ENCODE data around the gene FMN1. TPM values are rescaled to one million over a fixed set of nuclear protein-coding genes. Genes with fewer than 3 reads are reported as not detected.

The FMN1 gene
- total and polyA plus RNA-seq, 7 donors, result 0.21 to 20.0 (median 2.5) TPM

DNA sequence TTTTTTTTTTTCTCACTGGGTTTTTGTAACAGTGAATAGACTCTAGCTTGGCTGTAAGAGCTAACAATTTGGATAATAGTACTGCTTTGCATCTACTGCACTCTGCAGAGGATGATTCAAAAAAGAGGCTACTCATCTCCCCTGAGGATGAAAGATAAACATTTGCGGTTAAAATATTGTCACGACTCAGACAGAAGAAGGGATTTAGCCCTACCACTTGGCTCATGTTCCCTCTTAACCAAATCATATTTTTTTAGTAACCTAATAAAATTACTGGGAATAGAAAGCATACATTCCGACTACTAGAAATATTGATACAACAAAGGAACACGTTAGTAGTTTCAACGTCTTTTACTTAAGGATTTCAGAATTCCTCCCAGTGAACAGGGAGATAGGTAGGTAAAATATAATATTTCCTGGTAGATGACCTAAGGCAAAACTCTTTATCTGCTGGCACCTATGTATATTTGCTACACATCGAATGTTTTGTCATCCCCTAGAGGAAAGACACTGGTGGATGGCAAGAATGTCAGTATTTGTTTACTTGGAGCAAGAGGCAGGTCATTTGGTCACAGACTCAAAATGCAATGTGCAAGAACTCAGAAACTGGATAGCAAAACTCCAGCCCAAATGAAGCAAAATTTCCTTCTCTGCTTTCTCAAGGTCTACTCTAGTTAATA, 365.9 kb downstream of the FMN1 start:
- WGBS, 3 donors, result 57 to 68% (median 68%) methylated on average over 6 of the region's 6 CpGs
- Histone ChIP-seq H3K27ac (no peak overlapping the region), H3K4me1 (no peaks in the 10 kb centered on the region), H3K9me3 (no peaks in the 10 kb centered on the region), H3K27me3 (ENCODE audit: insufficient read depth in 3 of 3, low read length in 2 of 3) (peaks cover 0 to 1% (median 0%) of the 10 kb centered on the region in 3 donors), H3K36me3 (ENCODE audit: insufficient read depth in 1 of 2, low read depth in 1 of 2) (no peaks in the 10 kb centered on the region), H3K4me3 (no peak overlapping the region)
- intact Hi-C loops (cut with DNase I), result no loop called here
- TF ChIP-seq, protein P1, sequence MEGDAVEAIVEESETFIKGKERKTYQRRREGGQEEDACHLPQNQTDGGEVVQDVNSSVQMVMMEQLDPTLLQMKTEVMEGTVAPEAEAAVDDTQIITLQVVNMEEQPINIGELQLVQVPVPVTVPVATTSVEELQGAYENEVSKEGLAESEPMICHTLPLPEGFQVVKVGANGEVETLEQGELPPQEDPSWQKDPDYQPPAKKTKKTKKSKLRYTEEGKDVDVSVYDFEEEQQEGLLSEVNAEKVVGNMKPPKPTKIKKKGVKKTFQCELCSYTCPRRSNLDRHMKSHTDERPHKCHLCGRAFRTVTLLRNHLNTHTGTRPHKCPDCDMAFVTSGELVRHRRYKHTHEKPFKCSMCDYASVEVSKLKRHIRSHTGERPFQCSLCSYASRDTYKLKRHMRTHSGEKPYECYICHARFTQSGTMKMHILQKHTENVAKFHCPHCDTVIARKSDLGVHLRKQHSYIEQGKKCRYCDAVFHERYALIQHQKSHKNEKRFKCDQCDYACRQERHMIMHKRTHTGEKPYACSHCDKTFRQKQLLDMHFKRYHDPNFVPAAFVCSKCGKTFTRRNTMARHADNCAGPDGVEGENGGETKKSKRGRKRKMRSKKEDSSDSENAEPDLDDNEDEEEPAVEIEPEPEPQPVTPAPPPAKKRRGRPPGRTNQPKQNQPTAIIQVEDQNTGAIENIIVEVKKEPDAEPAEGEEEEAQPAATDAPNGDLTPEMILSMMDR (IDR thresholded peaks at IDR 0.05), result no peak
- ATAC-seq (no peak), DNase-seq (no peak)

DNA sequence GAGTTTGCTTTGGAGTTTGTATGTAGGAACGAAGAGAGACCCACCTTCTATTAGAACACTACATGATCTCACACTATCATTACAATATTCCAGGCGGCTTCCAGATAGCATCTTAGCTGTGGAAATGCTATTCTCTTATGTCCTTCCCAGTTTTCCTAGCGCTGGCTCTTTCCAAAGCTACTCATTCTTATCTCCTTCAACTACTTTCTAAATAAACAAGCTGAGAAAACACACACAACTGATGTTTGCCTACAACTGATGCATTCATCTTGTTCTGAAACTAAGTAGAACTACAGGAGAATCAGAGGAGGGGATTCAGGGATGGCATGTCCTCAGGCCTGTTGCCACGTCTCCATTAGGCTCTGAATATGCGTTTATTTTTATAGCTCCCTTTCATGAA, 367.8 kb downstream of the FMN1 start:
- no peak overlapping the region for H3K4me3 ChIP-seq
- no peak for ATAC-seq
- no peaks in the 10 kb centered on the region for H3K9me3 ChIP-seq
- intact Hi-C loops (cut with DNase I), result no loop called here
- peaks cover 0 to 1% (median 0%) of the 10 kb centered on the region in 3 donors for H3K27me3 ChIP-seq (ENCODE audit: insufficient read depth in 3 of 3, low read length in 2 of 3)
- no peaks in the 10 kb centered on the region for H3K36me3 ChIP-seq (ENCODE audit: insufficient read depth in 1 of 2, low read depth in 1 of 2)
- H3K27ac ChIP-seq, result no peak overlapping the region
- TF ChIP-seq, protein P1 (IDR thresholded peaks at IDR 0.05), result no peak
- 87 to 96% (median 91%) methylated on average over 5 of the region's 5 CpGs for WGBS, 3 donors
- DNase-seq, result no peak
- no peaks in the 10 kb centered on the region for H3K4me1 ChIP-seq

DNA sequence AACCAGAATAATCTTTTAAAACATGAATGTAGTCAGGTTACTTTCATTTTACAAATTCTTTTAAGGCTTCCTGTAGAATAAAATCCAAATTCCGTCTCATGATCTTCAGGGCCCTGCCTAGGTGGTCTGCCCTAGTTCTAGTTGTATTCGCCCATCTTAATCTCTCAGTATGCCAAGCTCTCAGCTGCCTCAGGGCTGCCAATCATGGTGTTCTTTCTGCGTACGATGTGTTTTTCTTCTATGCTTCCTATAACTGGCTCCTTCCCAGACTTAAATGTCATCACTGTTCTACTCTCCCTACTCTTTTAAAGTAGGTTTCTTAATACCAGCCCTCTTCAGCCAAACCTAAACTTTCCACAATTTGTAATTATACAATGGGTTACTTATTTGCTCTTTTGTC, 369.3 kb downstream of the FMN1 start:
- no peak for ATAC-seq

DNA sequence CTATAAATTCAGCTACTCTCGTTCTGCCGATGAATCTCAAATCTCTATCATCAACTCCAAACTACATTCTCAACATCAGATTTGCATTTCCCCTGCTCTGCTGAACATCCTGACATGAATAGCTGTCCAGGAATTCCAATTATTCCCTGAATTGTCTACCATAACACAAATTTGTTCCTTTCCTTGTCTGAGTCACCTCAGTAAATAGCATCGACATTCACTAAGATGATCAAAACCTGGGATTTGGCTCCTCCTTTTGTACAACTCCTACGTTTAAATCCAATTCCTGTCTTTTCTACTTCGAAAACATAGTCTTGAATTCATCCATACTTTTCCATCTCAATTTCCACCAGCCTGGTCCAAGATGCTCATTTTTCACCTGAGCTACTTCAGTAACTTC, 369.7 kb downstream of the FMN1 start:
- 70 to 90% (median 72%) methylated on average over 5 of the region's 5 CpGs for WGBS, 3 donors
- H3K27ac ChIP-seq, result no peak overlapping the region
- ATAC-seq, result no peak

More for the DNA sequence above, 369.3 kb downstream of the FMN1 start:
- no peak for DNase-seq
- 86 to 93% (median 87%) methylated on average over 4 of the region's 4 CpGs for WGBS, 3 donors
- TF ChIP-seq, protein P1 (IDR thresholded peaks at IDR 0.05), result no peak
- Histone ChIP-seq H3K27ac (no peak overlapping the region), H3K9me3 (no peaks in the 10 kb centered on the region), H3K4me1 (no peaks in the 10 kb centered on the region), H3K4me3 (no peak overlapping the region), H3K36me3 (ENCODE audit: insufficient read depth in 1 of 2, low read depth in 1 of 2) (no peaks in the 10 kb centered on the region), H3K27me3 (ENCODE audit: insufficient read depth in 3 of 3, low read length in 2 of 3) (no peaks in the 10 kb centered on the region)
- intact Hi-C loops (cut with DNase I), result no loop called here

More for the DNA sequence above, 369.7 kb downstream of the FMN1 start:
- Histone ChIP-seq H3K27me3 (ENCODE audit: insufficient read depth in 3 of 3, low read length in 2 of 3) (no peaks in the 10 kb centered on the region), H3K4me3 (no peak overlapping the region), H3K4me1 (no peaks in the 10 kb centered on the region), H3K36me3 (ENCODE audit: insufficient read depth in 1 of 2, low read depth in 1 of 2) (no peaks in the 10 kb centered on the region), H3K9me3 (no peaks in the 10 kb centered on the region)
- DNase-seq, result no peak
- TF ChIP-seq, protein P1 (IDR thresholded peaks at IDR 0.05), result no peak
- intact Hi-C loops (cut with DNase I), result loop anchor here in 1 of 2 donors (5.0 kb wide), 1 partner anchor 52 kb away; no protein-coding TSS in a partner anchor

Measured in psoas muscle (tissue), 8 donors.